Choroid plexus epithelial cell (primary cell): ENCODE measurements around the gene TRABD2B.

Experiments used
- DNase-seq: peaks from one replicate; pipeline ENCODE4 v3.0.0-alpha.2; 2010; ENCODE audit warnings: low read depth
- H3K4me3 ChIP-seq: 2 replicates; pipeline ENCODE4 v1.5.1; 2011; ENCODE audit warnings: low read depth, mild to moderate bottlenecking, control low read depth, low read length, moderate library complexity
- CTCF ChIP-seq: conservative IDR thresholded peaks from 2 replicates; pipeline ENCODE4 v1.5.1; 2011; ENCODE audit warnings: low read depth, mild to moderate bottlenecking, control low read depth, inconsistent platforms, low read length, moderate library complexity

TRABD2B gene

DNA sequence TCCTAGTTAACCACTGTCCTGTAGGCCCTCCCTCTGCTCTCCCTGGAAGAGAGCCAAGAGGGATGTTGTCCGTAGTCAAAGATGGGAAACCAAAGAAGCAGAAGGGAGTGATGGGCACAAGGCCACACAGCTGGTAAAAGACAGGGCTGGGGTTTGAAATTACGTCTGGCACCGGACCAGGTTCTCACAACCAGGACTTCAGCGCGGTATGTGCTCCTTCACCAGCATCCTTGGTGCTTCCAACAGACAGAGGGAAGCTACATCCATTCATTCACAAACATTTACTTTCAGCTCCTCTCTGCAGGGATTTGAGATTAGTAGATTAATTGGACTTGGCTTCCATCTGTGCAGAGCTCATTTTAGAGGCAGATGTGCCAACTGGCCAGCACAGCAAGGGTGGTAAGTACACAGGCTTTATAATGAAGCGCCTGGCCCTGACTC lies 191.2 kb downstream of the TRABD2B start:
- no peak for DNase-seq
- H3K4me3 ChIP-seq: no peak overlapping the region
- TF ChIP-seq CTCF: no peak

DNA sequence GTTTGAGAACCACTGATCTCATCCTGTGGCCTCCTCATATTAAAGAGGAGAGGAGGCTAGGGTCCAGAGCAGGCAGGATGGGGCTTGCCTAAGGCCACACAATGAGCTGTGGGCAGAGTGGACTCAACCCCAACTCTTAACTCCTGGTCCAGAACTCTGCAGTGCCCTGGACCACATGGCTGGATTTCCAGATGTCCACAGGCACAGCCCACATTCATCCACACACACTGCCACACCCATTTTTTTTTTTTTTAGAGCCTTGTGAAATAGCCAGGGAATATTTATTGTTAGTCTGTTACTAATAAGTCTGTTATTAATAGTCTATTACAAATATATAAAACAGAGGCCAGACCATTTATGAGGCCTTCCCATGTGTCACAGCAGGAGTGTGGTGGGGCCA lies 192.2 kb downstream of the TRABD2B start:
- no peak for TF ChIP-seq CTCF
- no peak for DNase-seq
- H3K4me3 ChIP-seq: no peak overlapping the region

DNA sequence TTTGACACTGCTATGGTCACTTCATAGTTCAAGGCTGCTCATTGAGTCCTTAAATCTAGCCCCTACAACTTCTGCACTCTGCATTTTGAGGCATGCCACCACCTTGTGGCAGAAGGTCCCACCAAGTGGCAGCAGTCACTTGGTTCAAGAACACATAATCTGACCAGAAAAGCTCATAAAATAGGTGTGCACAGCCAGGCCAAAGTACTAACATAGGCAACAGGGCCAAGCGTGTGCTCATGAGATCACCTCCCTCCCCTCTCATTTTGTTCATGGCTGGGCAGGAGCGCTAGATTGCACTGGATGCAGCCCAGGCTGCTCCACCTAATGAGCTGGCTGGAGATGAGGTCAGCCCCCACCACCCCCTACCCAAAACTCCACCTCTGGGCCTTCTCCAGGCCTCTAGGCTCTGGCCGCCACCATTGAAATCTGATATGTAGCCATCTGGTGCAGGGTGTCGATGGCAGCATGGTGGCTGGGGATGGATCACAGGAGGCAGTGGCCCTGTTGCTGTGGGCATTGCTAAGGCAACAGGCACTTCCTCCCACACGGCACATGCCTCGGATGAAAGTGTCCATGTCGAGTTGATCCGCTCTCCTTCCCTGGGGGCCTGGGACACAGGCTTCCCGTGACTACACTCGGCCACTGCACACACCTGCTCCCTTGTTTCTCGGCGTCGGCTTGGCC lies 193.2 kb downstream of the TRABD2B start:
- H3K4me3 ChIP-seq: no peak overlapping the region
- DNase-seq: no peak
- TF ChIP-seq CTCF: no peak

DNA sequence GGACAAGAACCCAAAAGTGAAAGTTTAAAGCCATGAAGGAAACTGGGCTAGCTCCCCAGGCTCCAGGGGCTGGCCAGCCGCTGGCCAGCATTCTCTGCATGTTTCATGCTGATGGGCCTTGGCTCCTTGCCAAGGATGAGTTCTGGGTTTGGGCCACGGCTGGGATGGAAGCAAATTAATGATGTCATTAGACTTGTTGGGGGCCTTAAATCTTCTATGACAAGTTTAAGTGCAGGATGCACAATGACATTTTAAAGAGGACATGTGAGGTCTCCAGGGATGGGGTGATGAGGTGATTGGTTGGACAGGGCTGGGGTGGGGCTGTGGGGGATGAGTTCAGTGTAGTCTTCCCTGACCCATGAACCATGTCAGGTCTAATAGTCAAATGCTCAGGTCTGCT lies 199.6 kb downstream of the TRABD2B start:
- TF ChIP-seq CTCF: no peak
- H3K4me3 ChIP-seq: no peak overlapping the region
- peak; percentile 79 for DNase-seq

DNA sequence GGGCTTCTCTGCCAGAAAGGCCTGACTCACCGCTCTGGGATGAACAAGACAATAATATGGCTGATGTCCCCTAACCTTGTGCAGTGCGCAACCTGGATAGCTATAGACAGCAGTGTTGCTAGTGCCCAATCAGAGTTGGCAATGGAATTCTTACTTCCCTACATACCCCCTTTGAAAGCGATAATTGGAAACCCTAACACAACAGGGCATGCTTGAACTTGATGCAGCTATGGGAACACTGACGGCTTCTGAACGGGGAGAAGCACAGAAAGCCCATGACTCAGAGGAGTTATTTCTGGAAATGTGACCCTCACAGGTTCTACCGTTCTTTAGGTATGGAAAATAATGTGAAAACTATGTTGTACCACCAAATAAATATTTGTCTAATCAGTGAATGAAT lies 200.6 kb downstream of the TRABD2B start:
- DNase-seq: peak; percentile 43
- TF ChIP-seq CTCF: no peak
- no peak overlapping the region for H3K4me3 ChIP-seq

DNA sequence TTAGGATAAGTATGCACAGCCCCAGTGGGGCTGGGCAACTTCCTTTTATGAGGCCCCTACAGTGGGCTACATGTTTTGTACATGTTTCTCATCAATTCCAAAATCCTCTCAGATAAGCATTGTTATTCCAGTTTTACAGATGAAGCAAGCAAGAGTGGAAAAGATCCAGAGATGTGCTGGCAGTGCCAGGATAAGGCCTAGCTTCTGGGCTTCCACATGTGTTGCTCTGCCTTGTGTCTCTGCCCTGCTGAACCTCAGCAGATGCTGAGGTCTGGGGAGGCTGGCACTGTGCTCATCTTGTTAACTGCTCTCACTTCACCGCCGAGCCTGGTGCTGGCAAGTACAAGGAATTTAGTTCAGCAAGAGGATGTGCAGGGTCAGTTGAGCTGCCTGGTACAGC lies 202.1 kb downstream of the TRABD2B start:
- no peak for DNase-seq
- H3K4me3 ChIP-seq: no peak overlapping the region
- no peak for TF ChIP-seq CTCF

- TF ChIP-seq CTCF: no peak
- no peak for DNase-seq
Measured at GRCh38 chr1:47794530-47794929, 202.7 kb downstream of the TRABD2B start.

More at GRCh38 chr1:47794530-47794929, 202.7 kb downstream of the TRABD2B start:
- H3K4me3 ChIP-seq: no peak overlapping the region
